ENCODE results near the gene TSR3.

- TF ChIP-seq YY1 (IDR thresholded peaks at IDR 0.05; ENCODE audit: low read depth): no peak
- TF ChIP-seq, protein P1, sequence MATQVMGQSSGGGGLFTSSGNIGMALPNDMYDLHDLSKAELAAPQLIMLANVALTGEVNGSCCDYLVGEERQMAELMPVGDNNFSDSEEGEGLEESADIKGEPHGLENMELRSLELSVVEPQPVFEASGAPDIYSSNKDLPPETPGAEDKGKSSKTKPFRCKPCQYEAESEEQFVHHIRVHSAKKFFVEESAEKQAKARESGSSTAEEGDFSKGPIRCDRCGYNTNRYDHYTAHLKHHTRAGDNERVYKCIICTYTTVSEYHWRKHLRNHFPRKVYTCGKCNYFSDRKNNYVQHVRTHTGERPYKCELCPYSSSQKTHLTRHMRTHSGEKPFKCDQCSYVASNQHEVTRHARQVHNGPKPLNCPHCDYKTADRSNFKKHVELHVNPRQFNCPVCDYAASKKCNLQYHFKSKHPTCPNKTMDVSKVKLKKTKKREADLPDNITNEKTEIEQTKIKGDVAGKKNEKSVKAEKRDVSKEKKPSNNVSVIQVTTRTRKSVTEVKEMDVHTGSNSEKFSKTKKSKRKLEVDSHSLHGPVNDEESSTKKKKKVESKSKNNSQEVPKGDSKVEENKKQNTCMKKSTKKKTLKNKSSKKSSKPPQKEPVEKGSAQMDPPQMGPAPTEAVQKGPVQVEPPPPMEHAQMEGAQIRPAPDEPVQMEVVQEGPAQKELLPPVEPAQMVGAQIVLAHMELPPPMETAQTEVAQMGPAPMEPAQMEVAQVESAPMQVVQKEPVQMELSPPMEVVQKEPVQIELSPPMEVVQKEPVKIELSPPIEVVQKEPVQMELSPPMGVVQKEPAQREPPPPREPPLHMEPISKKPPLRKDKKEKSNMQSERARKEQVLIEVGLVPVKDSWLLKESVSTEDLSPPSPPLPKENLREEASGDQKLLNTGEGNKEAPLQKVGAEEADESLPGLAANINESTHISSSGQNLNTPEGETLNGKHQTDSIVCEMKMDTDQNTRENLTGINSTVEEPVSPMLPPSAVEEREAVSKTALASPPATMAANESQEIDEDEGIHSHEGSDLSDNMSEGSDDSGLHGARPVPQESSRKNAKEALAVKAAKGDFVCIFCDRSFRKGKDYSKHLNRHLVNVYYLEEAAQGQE (IDR thresholded peaks at IDR 0.05; ENCODE audit: low read depth): no peak
- no peak for TF ChIP-seq EP300 (IDR thresholded peaks at IDR 0.05; ENCODE audit: borderline replicate concordance)
- no peak for TF ChIP-seq CEBPB (IDR thresholded peaks at IDR 0.05)
- TF ChIP-seq TEAD4 (IDR thresholded peaks at IDR 0.05): no peak
- TF ChIP-seq RAD21 (IDR thresholded peaks at IDR 0.05; ENCODE audit: low read depth): no peak
- TF ChIP-seq, protein P2, sequence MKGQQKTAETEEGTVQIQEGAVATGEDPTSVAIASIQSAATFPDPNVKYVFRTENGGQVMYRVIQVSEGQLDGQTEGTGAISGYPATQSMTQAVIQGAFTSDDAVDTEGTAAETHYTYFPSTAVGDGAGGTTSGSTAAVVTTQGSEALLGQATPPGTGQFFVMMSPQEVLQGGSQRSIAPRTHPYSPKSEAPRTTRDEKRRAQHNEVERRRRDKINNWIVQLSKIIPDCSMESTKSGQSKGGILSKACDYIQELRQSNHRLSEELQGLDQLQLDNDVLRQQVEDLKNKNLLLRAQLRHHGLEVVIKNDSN (IDR thresholded peaks at IDR 0.05): no peak
These were observed 35.7 kb upstream of the TSR3 start for GRCh38 chr16:1387331-1387730.

All from Ishikawa (cell line).